ENCODE data around the gene MARCKSL1. TPM values are rescaled to one million over a fixed set of nuclear protein-coding genes. Genes with fewer than 3 reads are reported as not detected.
"Not testable (repeated sequence)": the region's sequence is repeated elsewhere in the genome, so short reads cannot be mapped to it uniquely, and the experiment has no call there.

Gene MARCKSL1
- total RNA-seq, 1 donor from 2014 or later = 213 TPM

- no peaks in the 10 kb centered on the region for H3K27me3 ChIP-seq (ENCODE audit: insufficient read depth, low read length)
- no peak overlapping the region for H3K4me2 ChIP-seq (ENCODE audit: low read length)
- no peak for TF ChIP-seq EZH2 (IDR thresholded peaks at IDR 0.05; ENCODE audit: insufficient read depth, low read length)
- TF ChIP-seq, protein P1, sequence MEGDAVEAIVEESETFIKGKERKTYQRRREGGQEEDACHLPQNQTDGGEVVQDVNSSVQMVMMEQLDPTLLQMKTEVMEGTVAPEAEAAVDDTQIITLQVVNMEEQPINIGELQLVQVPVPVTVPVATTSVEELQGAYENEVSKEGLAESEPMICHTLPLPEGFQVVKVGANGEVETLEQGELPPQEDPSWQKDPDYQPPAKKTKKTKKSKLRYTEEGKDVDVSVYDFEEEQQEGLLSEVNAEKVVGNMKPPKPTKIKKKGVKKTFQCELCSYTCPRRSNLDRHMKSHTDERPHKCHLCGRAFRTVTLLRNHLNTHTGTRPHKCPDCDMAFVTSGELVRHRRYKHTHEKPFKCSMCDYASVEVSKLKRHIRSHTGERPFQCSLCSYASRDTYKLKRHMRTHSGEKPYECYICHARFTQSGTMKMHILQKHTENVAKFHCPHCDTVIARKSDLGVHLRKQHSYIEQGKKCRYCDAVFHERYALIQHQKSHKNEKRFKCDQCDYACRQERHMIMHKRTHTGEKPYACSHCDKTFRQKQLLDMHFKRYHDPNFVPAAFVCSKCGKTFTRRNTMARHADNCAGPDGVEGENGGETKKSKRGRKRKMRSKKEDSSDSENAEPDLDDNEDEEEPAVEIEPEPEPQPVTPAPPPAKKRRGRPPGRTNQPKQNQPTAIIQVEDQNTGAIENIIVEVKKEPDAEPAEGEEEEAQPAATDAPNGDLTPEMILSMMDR (IDR thresholded peaks at IDR 0.05; ENCODE audit: insufficient read depth, low read depth, low read length) = no peak
- no peaks in the 10 kb centered on the region for H3K36me3 ChIP-seq (ENCODE audit: insufficient read depth, low read length)
- H3K4me3 Mint-ChIP-seq (ENCODE audit: unreplicated experiment) = no peak overlapping the region
- H3K27me3 Mint-ChIP-seq (ENCODE audit: low read depth, unreplicated experiment) = no peaks in the 10 kb centered on the region
- H3K9ac ChIP-seq (ENCODE audit: low read length) = no peak overlapping the region
- FAIRE-seq (no peak), DNase-seq (ENCODE audit: low read depth) (no peak)
- peaks cover 5% of the 10 kb centered on the region for H4K20me1 ChIP-seq (ENCODE audit: insufficient read depth, low read length)
- H3K4me3 ChIP-seq (ENCODE audit: insufficient read depth, low read depth, low read length) = no peak overlapping the region
- peaks cover 21% of the 10 kb centered on the region for H3K79me2 ChIP-seq (ENCODE audit: insufficient read depth, low read length)
- no peak overlapping the region for H2AFZ ChIP-seq (ENCODE audit: low read depth, low read length)
- no peaks in the 10 kb centered on the region for H3K9me3 ChIP-seq (ENCODE audit: insufficient read depth, low read depth, low read length)
- peaks cover 5% of the 10 kb centered on the region for H3K4me1 Mint-ChIP-seq (ENCODE audit: low read depth, unreplicated experiment)
- no peak overlapping the region for H3K27ac ChIP-seq (ENCODE audit: low read depth, low read length)
- H3K4me1 ChIP-seq (ENCODE audit: insufficient read depth, low read length) = peaks cover 6% of the 10 kb centered on the region
- H3K9me3 Mint-ChIP-seq (ENCODE audit: unreplicated experiment) = no peaks in the 10 kb centered on the region
- no peaks in the 10 kb centered on the region for H3K36me3 Mint-ChIP-seq (ENCODE audit: low read depth, unreplicated experiment)
- H3K27ac Mint-ChIP-seq (ENCODE audit: unreplicated experiment) = no peak overlapping the region
Observed at GRCh38 chr1:32289256-32289655, 46.8 kb downstream of the MARCKSL1 start.

DNA sequence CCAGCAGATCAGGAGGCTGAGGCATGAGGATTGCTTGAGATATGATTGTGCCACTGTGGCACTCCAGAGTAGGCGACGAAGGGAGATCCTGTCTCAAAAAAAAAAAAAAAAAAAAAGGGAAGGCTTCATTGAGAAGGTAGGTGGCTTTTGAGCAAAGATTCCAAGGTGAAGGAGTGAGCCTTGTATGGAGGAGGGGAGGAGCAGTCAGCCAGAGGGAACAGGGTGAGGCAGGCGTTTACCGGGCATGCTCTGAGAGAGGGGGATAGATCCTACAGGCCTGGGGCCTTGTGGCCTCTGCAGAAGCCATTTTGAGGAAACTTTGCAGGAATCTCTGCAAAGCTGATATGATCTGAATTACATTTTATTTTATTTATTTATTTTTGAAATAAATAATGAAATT is 49.3 kb downstream of the MARCKSL1 start:
- Mint-ChIP-seq H3K36me3 (ENCODE audit: low read depth, unreplicated experiment) (no peaks in the 10 kb centered on the region), H3K4me3 (ENCODE audit: unreplicated experiment) (no peak overlapping the region), H3K9me3 (ENCODE audit: unreplicated experiment) (no peaks in the 10 kb centered on the region), H3K27me3 (ENCODE audit: low read depth, unreplicated experiment) (no peaks in the 10 kb centered on the region), H3K27ac (ENCODE audit: unreplicated experiment) (no peak overlapping the region), H3K4me1 (ENCODE audit: low read depth, unreplicated experiment) (peaks cover 5% of the 10 kb centered on the region)
- Histone ChIP-seq H3K27ac (ENCODE audit: low read depth, low read length) (no peak overlapping the region), H3K79me2 (ENCODE audit: insufficient read depth, low read length) (no peaks in the 10 kb centered on the region), H3K27me3 (ENCODE audit: insufficient read depth, low read length) (no peaks in the 10 kb centered on the region), H2AFZ (ENCODE audit: low read depth, low read length) (no peak overlapping the region), H3K9me3 (ENCODE audit: insufficient read depth, low read depth, low read length) (no peaks in the 10 kb centered on the region), H4K20me1 (ENCODE audit: insufficient read depth, low read length) (no peaks in the 10 kb centered on the region), H3K4me1 (ENCODE audit: insufficient read depth, low read length) (peaks cover 6% of the 10 kb centered on the region), H3K4me3 (ENCODE audit: insufficient read depth, low read depth, low read length) (no peak overlapping the region), H3K4me2 (ENCODE audit: low read length) (no peak overlapping the region), H3K36me3 (ENCODE audit: insufficient read depth, low read length) (no peaks in the 10 kb centered on the region), H3K9ac (ENCODE audit: low read length) (no peak overlapping the region)
- FAIRE-seq (no peak), DNase-seq (ENCODE audit: low read depth) (no peak)
- TF ChIP-seq EZH2 (IDR thresholded peaks at IDR 0.05; ENCODE audit: insufficient read depth, low read length) = no peak
- TF ChIP-seq, protein P1 (IDR thresholded peaks at IDR 0.05; ENCODE audit: insufficient read depth, low read depth, low read length) = no peak

- no peaks in the 10 kb centered on the region for H3K9me3 Mint-ChIP-seq (ENCODE audit: unreplicated experiment)
- no peaks in the 10 kb centered on the region for H3K27me3 ChIP-seq (ENCODE audit: insufficient read depth, low read length)
- no peak overlapping the region for H3K4me2 ChIP-seq (ENCODE audit: low read length)
- no peaks in the 10 kb centered on the region for H3K4me1 Mint-ChIP-seq (ENCODE audit: low read depth, unreplicated experiment)
- H3K4me3 Mint-ChIP-seq (ENCODE audit: unreplicated experiment) = no peak overlapping the region
- H3K27me3 Mint-ChIP-seq (ENCODE audit: low read depth, unreplicated experiment) = no peaks in the 10 kb centered on the region
- H2AFZ ChIP-seq (ENCODE audit: low read depth, low read length) = no peak overlapping the region
- no peak overlapping the region for H3K27ac ChIP-seq (ENCODE audit: low read depth, low read length)
- TF ChIP-seq, protein P1 (IDR thresholded peaks at IDR 0.05; ENCODE audit: insufficient read depth, low read depth, low read length) = no peak
- no peak for TF ChIP-seq EZH2 (IDR thresholded peaks at IDR 0.05; ENCODE audit: insufficient read depth, low read length)
- H3K79me2 ChIP-seq (ENCODE audit: insufficient read depth, low read length) = no peaks in the 10 kb centered on the region
- H3K27ac Mint-ChIP-seq (ENCODE audit: unreplicated experiment) = no peak overlapping the region
- no peaks in the 10 kb centered on the region for H3K9me3 ChIP-seq (ENCODE audit: insufficient read depth, low read depth, low read length)
- no peaks in the 10 kb centered on the region for H3K36me3 ChIP-seq (ENCODE audit: insufficient read depth, low read length)
- H3K9ac ChIP-seq (ENCODE audit: low read length) = no peak overlapping the region
- no peaks in the 10 kb centered on the region for H4K20me1 ChIP-seq (ENCODE audit: insufficient read depth, low read length)
- H3K36me3 Mint-ChIP-seq (ENCODE audit: low read depth, unreplicated experiment) = no peaks in the 10 kb centered on the region
- FAIRE-seq (no peak), DNase-seq (ENCODE audit: low read depth) (no peak)
- H3K4me1 ChIP-seq (ENCODE audit: insufficient read depth, low read length) = no peaks in the 10 kb centered on the region
- no peak overlapping the region for H3K4me3 ChIP-seq (ENCODE audit: insufficient read depth, low read depth, low read length)
Observed at GRCh38 chr1:32285658-32286057, 50.4 kb downstream of the MARCKSL1 start.

- H2AFZ ChIP-seq (ENCODE audit: low read depth, low read length); DNase-seq (ENCODE audit: low read depth); H3K9me3 Mint-ChIP-seq (ENCODE audit: unreplicated experiment); H3K27me3 Mint-ChIP-seq (ENCODE audit: low read depth, unreplicated experiment); H3K27me3 ChIP-seq (ENCODE audit: insufficient read depth, low read length); H3K4me1 ChIP-seq (ENCODE audit: insufficient read depth, low read length); H3K9me3 ChIP-seq (ENCODE audit: insufficient read depth, low read depth, low read length); H3K27ac Mint-ChIP-seq (ENCODE audit: unreplicated experiment); H3K4me1 Mint-ChIP-seq (ENCODE audit: low read depth, unreplicated experiment); H3K36me3 ChIP-seq (ENCODE audit: insufficient read depth, low read length); H3K4me3 Mint-ChIP-seq (ENCODE audit: unreplicated experiment); H3K79me2 ChIP-seq (ENCODE audit: insufficient read depth, low read length); H4K20me1 ChIP-seq (ENCODE audit: insufficient read depth, low read length); H3K36me3 Mint-ChIP-seq (ENCODE audit: low read depth, unreplicated experiment); FAIRE-seq; H3K4me3 ChIP-seq (ENCODE audit: insufficient read depth, low read depth, low read length); H3K9ac ChIP-seq (ENCODE audit: low read length); H3K4me2 ChIP-seq (ENCODE audit: low read length); H3K27ac ChIP-seq (ENCODE audit: low read depth, low read length): not testable (repeated sequence)
Observed at GRCh38 chr1:32284777-32285176, 51.3 kb downstream of the MARCKSL1 start.
